Body of pancreas (tissue), 4 donors: ENCODE results near the gene UFD1. TPM values are rescaled to one million over a fixed set of nuclear protein-coding genes. Genes with fewer than 3 reads are reported as not detected.
"Not testable (repeated sequence)": the region's sequence is repeated elsewhere in the genome, so short reads cannot be mapped to it uniquely, and the experiment has no call there.

Experiments used
- ATAC-seq: fragments of 150-250 bp; one replicate; pipeline ENCODE4 v1.9.1; 2016
- DNase-seq, 4 donors: peaks; one replicate each; pipeline ENCODE4 v3.0.0-alpha.2; 2019
- H3K27ac ChIP-seq, 4 donors: fragments of 200-600 bp; sonication (generic); 1 replicate in 3 of 4; 2 replicates in 1 of 4; pipeline versions ENCODE4 v1.5.1 to v1.6.1; 2016 to 2019; ENCODE audit warnings: mild to moderate bottlenecking in 1 of 4, mixed read lengths in 1 of 4, moderate library complexity in 1 of 4
- H3K27me3 ChIP-seq, 2 donors: fragments of 200-600 bp; sonication (generic); one replicate each; pipeline ENCODE4 v1.6.0; 2016; ENCODE audit warnings: mild to moderate bottlenecking in 1 of 2
- H3K36me3 ChIP-seq, 2 donors: fragments of 200-600 bp; sonication (generic); replicated peaks in 1 of 2; 2 replicates each; pipeline ENCODE4 v1.5.1; 2016; ENCODE audit warnings: low read depth in 2 of 2; ENCODE audit not compliant: insufficient read depth in 1 of 2
- H3K4me1 ChIP-seq: fragments of 200-600 bp; sonication (generic); one replicate; pipeline ENCODE4 v1.6.0; 2016
- H3K4me3 ChIP-seq, 2 donors: fragments of 200-600 bp; sonication (generic); 1 replicate in 1 of 2; 2 replicates in 1 of 2; pipeline ENCODE4 v1.5.1; 2016 to 2019
- H3K9me3 ChIP-seq, 3 donors: fragments of 200-600 bp; sonication (generic); 1 replicate in 2 of 3; 2 replicates in 1 of 3; pipeline ENCODE4 v1.5.1; 2016
- POLR2A ChIP-seq, 3 donors: fragments of 450-650 bp; IDR thresholded peaks; one replicate each; pipeline ENCODE4 v1.6.1; 2016; ENCODE audit warnings: antibody characterized with exemption in 3 of 3, mild to moderate bottlenecking in 2 of 3
- WGBS, 2 donors: methylation state at CpG; one replicate each; pipeline ENCODE4 v1.1.5; 2017; 5-methylcytosine and 5-hydroxymethylcytosine counted together
- intact Hi-C: fragments of 100-400 bp; cut with DNase I; formaldehyde crosslinking; loops from one replicate; pipeline ENCODE4 v1.15.1; 2023
- total RNA-seq, 2 donors: library from RNA; depleted of rRNA; stranded (reverse); fragments of >200 nt; gene quantifications; one replicate each; pipeline ENCODE4 v1.1.0, GENCODE V29; 2016
- TF ChIP-seq, protein P1 (sequence below), 7 experiments: fragments of 450-650 bp in 4 of 7; fragments of 200-600 bp in 3 of 7; sonication (generic) in 3 of 7; IDR thresholded peaks; one replicate each; pipeline ENCODE4 v1.5.1; 2016 to 2019; ENCODE audit warnings: antibody characterized with exemption in 7 of 7

UFD1 gene
- total RNA-seq, 2 donors from 2014 or later, result 13.2 to 27.2 TPM

DNA sequence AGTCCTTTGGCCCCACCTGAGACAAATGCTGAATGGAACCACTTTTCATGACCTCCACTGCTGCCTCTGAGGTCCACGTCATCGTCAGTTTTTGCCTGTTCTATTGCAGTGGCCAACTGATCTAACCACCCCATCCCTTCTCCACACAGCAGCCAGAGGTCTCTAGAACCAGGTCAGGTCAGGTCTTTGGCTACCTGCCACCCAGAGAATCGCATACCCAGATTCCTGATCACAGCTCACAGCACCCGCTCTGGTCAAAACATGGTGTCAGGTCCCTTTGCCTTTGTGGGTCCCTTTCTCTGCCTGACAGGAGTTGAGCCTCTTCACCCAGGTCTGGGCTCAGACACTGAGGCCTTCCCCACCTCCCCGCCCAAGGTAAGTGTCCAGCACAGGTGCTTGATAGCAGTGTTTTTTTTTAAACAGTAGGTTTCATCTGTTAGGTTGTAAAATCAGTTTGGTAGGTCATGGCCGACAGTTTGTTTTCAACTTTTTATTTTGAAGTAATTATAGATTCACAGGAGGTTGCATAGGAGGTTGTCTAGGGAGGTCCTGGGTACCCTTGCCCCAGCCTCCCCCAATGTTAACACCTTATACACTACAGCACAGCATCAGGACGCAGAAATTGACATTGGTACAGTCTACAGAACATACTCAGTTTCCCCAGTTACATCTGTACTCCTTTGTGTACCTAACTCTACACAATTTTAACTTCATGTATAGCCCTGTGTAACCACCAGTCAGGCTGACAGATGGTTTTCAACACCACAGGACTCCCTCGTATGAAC is 38.4 kb downstream of the UFD1 start:
- Histone ChIP-seq H3K27ac (no peak overlapping the region), H3K9me3 (no peaks in the 10 kb centered on the region), H3K36me3 (peaks cover 0 to 3% of the 10 kb centered on the region in 2 donors), H3K4me3 (no peak overlapping the region), H3K4me1 (peaks cover 14% of the 10 kb centered on the region), H3K27me3 (no peaks in the 10 kb centered on the region)
- WGBS, 2 donors, result 68 to 79% methylated on average over 7 to 8 of the region's 8 CpGs
- ATAC-seq (peak; percentile 35), DNase-seq (no peak)
- TF ChIP-seq POLR2A (IDR thresholded peaks at IDR 0.05), result no peak
- TF ChIP-seq, protein P1, sequence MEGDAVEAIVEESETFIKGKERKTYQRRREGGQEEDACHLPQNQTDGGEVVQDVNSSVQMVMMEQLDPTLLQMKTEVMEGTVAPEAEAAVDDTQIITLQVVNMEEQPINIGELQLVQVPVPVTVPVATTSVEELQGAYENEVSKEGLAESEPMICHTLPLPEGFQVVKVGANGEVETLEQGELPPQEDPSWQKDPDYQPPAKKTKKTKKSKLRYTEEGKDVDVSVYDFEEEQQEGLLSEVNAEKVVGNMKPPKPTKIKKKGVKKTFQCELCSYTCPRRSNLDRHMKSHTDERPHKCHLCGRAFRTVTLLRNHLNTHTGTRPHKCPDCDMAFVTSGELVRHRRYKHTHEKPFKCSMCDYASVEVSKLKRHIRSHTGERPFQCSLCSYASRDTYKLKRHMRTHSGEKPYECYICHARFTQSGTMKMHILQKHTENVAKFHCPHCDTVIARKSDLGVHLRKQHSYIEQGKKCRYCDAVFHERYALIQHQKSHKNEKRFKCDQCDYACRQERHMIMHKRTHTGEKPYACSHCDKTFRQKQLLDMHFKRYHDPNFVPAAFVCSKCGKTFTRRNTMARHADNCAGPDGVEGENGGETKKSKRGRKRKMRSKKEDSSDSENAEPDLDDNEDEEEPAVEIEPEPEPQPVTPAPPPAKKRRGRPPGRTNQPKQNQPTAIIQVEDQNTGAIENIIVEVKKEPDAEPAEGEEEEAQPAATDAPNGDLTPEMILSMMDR (IDR thresholded peaks at IDR 0.05), result no peak
- intact Hi-C loops, result no loop called here

DNA sequence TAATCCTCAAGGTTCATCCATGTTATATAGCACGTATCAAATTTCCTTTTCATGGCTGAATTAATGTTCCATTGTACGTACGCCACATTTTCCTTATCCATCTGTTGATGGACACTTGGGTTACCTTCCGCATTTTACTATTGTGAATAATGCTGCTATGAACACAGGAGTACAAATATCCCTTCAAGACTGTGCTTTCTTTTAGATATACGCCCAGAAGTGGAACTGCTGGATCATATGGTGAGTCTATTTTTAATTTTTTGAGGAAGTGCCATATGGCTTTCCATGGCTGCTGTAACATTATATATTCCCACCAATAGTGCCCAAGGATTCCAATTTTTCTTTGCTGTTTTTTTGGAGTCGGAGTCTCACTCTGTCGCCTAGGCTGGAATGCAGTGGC is 40.7 kb downstream of the UFD1 start:
- Histone ChIP-seq H3K27me3 (no peaks in the 10 kb centered on the region), H3K27ac (no peak overlapping the region), H3K36me3 (peaks cover 0 to 5% of the 10 kb centered on the region in 2 donors), H3K4me1 (peaks cover 6% of the 10 kb centered on the region), H3K4me3 (no peak overlapping the region), H3K9me3 (no peaks in the 10 kb centered on the region)
- WGBS, 2 donors, result 83 to 88% methylated on average over 7 of the region's 7 CpGs
- no peak for TF ChIP-seq POLR2A (IDR thresholded peaks at IDR 0.05)
- TF ChIP-seq, protein P1 (IDR thresholded peaks at IDR 0.05), result no peak
- DNase-seq (no peak), ATAC-seq (no peak)
- intact Hi-C loops, result no loop called here

DNA sequence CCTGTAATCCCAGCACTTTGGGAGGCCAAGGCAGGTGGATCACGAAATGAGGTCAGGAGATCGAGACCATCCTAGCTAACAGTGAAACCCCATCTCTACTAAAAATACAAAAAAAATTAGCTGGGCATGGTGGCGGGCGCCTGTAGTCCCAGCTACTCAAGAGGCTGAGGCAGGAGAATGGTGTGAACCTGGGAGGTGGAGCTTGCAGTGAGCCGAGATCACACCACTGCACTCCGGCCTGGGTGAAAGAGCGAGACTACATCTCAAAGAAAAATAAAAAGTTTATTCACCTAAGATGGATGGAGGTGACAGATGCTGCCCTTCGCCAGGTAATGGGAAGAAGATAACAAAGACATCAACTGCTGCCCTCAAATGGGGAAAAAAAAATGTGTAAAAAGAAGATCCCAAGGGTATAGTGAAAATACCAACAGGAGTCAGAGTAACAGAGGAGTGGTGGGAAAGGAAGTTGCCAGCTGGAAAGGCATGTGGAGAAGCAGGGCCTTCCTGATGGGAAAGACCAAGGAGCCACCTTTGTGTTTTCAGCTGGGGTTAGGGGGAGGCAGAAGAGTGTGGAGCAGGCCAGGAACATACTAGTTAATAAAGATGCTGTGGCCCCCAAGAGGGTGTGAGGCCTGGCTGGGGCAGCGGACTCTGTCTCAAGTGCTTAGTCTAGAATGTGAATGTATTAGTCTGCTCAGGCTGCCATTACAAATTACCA is 42.4 kb downstream of the UFD1 start:
- H3K4me3 ChIP-seq, intact Hi-C loops, H3K27ac ChIP-seq, ATAC-seq, H3K27me3 ChIP-seq, DNase-seq, H3K36me3 ChIP-seq, H3K4me1 ChIP-seq, H3K9me3 ChIP-seq: not testable (repeated sequence)
- 90 to 93% methylated on average over 9 of the region's 9 CpGs for WGBS, 2 donors

DNA sequence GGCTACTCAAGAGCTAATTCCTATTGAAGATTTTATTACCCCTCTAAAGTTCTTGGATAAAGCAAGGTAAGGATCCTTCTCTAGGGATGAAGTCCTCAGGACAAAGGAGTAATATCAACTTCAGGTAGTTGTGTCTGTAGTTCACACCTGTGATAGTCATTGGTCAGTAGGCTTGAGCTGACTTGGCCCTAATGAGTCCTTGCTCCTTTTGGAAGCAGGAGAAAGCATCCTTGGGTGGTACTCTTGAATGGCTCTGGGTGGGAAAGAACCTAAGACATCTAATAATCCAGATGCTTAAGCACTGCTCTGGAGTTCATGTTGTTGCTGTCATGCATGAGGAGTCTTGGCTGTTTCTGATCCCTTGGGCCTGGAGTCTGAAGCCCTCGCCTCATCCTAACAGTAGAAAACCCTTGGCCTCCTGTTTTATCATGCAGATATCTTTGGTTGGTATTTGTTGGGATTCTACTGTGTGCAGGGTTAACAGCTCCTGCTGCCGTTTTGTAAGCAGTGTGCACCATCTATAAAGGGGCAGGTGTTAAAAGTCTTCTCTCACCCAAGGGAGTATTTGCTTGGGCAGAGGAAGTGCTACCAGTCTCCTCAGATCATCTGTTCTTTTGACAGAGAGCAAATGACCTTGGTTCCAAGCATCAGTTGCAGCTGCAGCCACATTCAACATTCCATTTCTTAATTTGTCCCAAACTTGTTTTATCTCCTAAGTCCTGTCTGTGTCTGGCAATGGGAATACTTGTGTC is 44.0 kb downstream of the UFD1 start:
- Histone ChIP-seq H3K27me3 (no peaks in the 10 kb centered on the region), H3K4me1 (peaks cover 19% of the 10 kb centered on the region), H3K4me3 (no peak overlapping the region), H3K27ac (no peak overlapping the region), H3K36me3 (peaks cover 0 to 5% of the 10 kb centered on the region in 2 donors), H3K9me3 (no peaks in the 10 kb centered on the region)
- TF ChIP-seq, protein P1 (IDR thresholded peaks at IDR 0.05), result no peak
- no peak for TF ChIP-seq POLR2A (IDR thresholded peaks at IDR 0.05)
- intact Hi-C loops, result no loop called here
- no peak for ATAC-seq
- no peak for DNase-seq
- WGBS, 2 donors, result 66 to 70% methylated on average over 2 of the region's 2 CpGs

DNA sequence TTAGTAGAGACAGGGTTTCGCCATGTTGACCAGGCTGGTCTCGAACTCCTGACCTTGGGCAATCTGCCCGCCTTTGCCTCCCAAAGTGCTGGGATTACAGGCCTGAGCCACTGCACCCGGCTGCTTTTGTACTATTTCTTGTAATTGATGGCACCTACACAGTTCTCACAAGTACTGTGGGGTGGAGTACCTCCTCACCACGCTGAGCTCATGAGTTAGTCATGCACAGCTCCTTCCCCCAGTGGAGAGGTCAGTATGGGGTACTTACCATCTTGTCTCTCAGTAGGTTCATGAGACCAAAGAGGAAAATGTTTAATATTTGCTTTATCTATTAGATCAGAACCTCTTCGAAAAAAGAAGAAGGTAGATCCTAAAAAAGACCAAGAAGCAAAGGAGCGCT is 44.6 kb downstream of the UFD1 start:
- Histone ChIP-seq H3K36me3 (peaks cover 0 to 5% of the 10 kb centered on the region in 2 donors), H3K4me1 (peaks cover 25% of the 10 kb centered on the region), H3K27me3 (no peaks in the 10 kb centered on the region), H3K27ac (no peak overlapping the region), H3K9me3 (no peaks in the 10 kb centered on the region), H3K4me3 (no peak overlapping the region)
- 80 to 92% methylated on average over 7 of the region's 7 CpGs for WGBS, 2 donors
- no peak for DNase-seq
- ATAC-seq, result no peak
- no peak for TF ChIP-seq POLR2A (IDR thresholded peaks at IDR 0.05)
- TF ChIP-seq, protein P1 (IDR thresholded peaks at IDR 0.05), result no peak
- intact Hi-C loops, result no loop called here
